ENCODE results near the gene FNIP1.

The FNIP1 gene

GRCh38 chr5:131640043-131640856 lies 156.6 kb downstream of the FNIP1 start:
- no peak for TF ChIP-seq CTCF (conservative IDR thresholded peaks at IDR 0.05; ENCODE audit: low read depth, low read length)
- DNase-seq (ENCODE audit: low read depth), result no peak
- no peak overlapping the region for H3K4me3 ChIP-seq (ENCODE audit: low read length)

GRCh38 chr5:131639148-131639547 lies 157.7 kb downstream of the FNIP1 start:
- H3K4me3 ChIP-seq (ENCODE audit: low read length), result no peak overlapping the region
- TF ChIP-seq CTCF (conservative IDR thresholded peaks at IDR 0.05; ENCODE audit: low read depth, low read length), result no peak
- no peak for DNase-seq (ENCODE audit: low read depth)

GRCh38 chr5:131637694-131638093 lies 159.1 kb downstream of the FNIP1 start:
- H3K4me3 ChIP-seq (ENCODE audit: low read length), result no peak overlapping the region
- no peak for DNase-seq (ENCODE audit: low read depth)
- TF ChIP-seq CTCF (conservative IDR thresholded peaks at IDR 0.05; ENCODE audit: low read depth, low read length), result no peak

GRCh38 chr5:131635684-131636572 lies 160.9 kb downstream of the FNIP1 start:
- DNase-seq (ENCODE audit: low read depth), result no peak
- peak overlapping the region; percentile 96 for H3K4me3 ChIP-seq (ENCODE audit: low read length)
- TF ChIP-seq CTCF (conservative IDR thresholded peaks at IDR 0.05; ENCODE audit: low read depth, low read length), result no peak

- peak; percentile 98 for DNase-seq (ENCODE audit: low read depth)
- no peak for TF ChIP-seq CTCF (conservative IDR thresholded peaks at IDR 0.05; ENCODE audit: low read depth, low read length)
Observed at GRCh38 chr5:131634996-131635683, 161.7 kb downstream of the FNIP1 start, which contains the start of gene RAPGEF6. RAPGEF6 (minus strand) TSS chr5:131635229; CDS start chr5:131635030, 199 bp downstream.

GRCh38 chr5:131634666-131634995 lies 162.2 kb downstream of the FNIP1 start:
- TF ChIP-seq CTCF (conservative IDR thresholded peaks at IDR 0.05; ENCODE audit: low read depth, low read length), result peak; percentile 19
- no peak for DNase-seq (ENCODE audit: low read depth)
- H3K4me3 ChIP-seq (ENCODE audit: low read length), result peak overlapping the region; percentile 96

More at GRCh38 chr5:131634996-131635683, 161.7 kb downstream of the FNIP1 start, which contains the start of gene RAPGEF6:
- peak within 1 kb of the TSS; percentile 96 for H3K4me3 ChIP-seq (ENCODE audit: low read length)

Data from retinal pigment epithelial cell (primary cell).